MM.1S (cell line): ENCODE data around the gene ENOX2.

Experiments
- CTCF ChIP-seq: fragments of 300-600 bp; sonication (generic); IDR thresholded peaks from 2 replicates; pipeline ENCODE4 v1.5.1; 2016; ENCODE audit warnings: antibody characterized with exemption, low read length, mixed read lengths
- EZH2 ChIP-seq: fragments of 300-600 bp; sonication (generic); optimal IDR thresholded peaks from 2 replicates; pipeline ENCODE3; 2017; ENCODE audit warnings: low read depth, mild to moderate bottlenecking, antibody characterized with exemption, low read length, mixed read lengths
- EZH2phosphoT487 ChIP-seq: fragments of 300-600 bp; sonication (generic); IDR thresholded peaks from 2 replicates; pipeline ENCODE4 v1.6.1; 2018; ENCODE audit warnings: antibody characterized with exemption, low read length

- TF ChIP-seq CTCF (no peak), EZH2phosphoT487 (no peak), EZH2 (no peak)
Observed at GRCh38 chrX:130719413-130719812, 183.6 kb downstream of the ENOX2 start.
